Effector CD8-positive, alpha-beta T cell (primary cell): Measurements from ENCODE around the gene ZCCHC12.
"Not testable (repeated sequence)": the region's sequence is repeated elsewhere in the genome, so short reads cannot be mapped to it uniquely, and the experiment has no call there.

Experiments
- DNase-seq: peaks from one replicate; lab custom pipeline; 2025; lab: John Stamatoyannopoulos, UW
- total RNA-seq, 4 experiments: gene quantifications; one replicate each; lab custom pipeline; 2026; lab: John Stamatoyannopoulos, UW

ZCCHC12 gene
- total RNA-seq, result 0 to 0.18 (median 0) reads per million in 4 experiments

- peak; percentile 49 for DNase-seq
Measured at GRCh38 chrX:118823263-118824172, at the start of gene ZCCHC12. Gene ZCCHC12 (plus strand): TSS chrX:118823824. CDS start chrX:118825245, 1,421 bp downstream.

GRCh38 chrX:118779581-118779980, 44.0 kb upstream of the ZCCHC12 start:
- DNase-seq, result no peak

DNA sequence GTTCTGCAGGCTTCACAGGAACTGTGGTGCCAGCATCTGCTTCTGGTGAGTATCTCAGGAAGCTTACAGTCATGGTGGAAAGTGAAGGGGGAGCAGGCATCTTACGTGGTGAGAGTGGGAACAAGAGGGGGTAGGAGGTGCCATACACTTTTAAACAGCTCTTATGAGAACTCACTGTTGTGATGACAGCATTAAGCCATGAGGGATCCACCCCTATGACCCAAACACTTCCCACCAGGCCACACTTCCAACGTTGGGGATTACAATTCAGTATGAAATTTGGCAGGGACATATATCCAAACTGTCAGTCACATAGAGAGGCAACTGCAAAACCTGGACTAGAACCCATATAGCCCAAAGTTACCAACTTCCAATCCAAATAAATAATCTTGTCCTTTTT, 43.1 kb upstream of the ZCCHC12 start:
- no peak for DNase-seq

GRCh38 chrX:118780911-118781310, 42.7 kb upstream of the ZCCHC12 start:
- DNase-seq, result no peak

DNA sequence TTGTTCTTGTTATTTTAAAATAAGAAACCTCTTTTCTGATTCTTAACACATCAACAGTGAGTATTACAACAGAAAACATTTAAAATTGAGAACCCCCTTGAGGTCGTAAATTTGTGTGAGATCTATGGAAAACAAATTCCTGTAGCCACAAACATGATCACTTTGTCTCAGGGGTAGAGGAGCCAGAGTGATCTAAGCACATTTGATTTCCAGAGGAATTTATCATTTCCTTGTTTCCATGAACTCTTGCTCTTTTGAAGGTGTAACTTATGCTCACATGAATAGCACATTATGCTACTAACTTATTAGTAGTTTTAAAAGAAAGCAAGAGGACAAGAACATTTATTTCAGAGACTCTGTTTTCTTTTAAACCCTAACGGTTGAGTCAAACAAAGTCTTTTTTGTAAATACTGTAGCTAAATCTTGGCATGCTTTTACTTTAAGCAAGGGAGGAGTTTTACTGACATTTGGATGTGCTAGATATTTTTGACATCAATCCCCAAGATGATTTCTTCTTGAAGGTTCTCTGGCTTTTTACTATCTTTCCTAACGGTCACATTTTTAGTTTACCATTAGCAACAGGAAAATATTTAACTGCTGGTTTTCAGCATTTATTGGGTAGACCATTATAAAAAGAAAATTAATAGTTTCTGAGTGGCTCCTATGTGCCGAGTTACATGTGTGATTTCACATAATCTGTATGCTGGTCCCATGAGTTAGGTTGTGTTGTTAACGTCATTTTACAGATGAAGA, 27.9 kb upstream of the ZCCHC12 start:
- DNase-seq, result no peak

- no peak for DNase-seq
Measured at GRCh38 chrX:118802857-118803256, 20.8 kb upstream of the ZCCHC12 start.

- no peak for DNase-seq
Measured at GRCh38 chrX:118807151-118808017, 16.2 kb upstream of the ZCCHC12 start.

- not testable (repeated sequence) for DNase-seq
Measured at GRCh38 chrX:118817257-118817656, 6.4 kb upstream of the ZCCHC12 start.

DNA sequence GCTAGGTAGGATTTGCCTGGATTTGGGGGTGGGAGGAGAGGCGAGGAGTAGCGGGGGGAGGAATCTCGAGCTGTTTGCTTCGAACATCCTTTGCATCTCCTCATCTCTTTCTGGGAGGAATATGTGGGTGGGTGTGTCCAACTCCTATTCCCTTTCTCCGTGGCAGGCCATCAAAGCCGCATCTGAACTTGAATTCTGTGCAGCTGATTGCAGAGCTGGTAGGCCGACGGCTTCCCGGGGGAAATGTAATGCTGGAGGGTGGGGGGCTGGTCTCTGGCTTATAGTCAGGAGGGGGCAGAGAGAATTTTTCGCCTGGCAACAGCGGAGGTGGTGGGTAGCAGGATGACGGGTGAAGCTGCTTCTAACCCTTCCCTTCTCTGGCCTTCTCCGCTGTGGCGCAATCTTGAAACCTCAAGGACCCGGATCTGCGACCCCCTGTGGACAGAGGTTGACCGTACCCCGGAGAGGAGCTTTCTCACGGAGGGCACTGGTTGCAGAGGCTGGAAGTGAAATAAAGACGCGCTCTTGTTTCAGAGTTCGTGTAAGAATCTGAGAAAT, 628 bp downstream of the ZCCHC12 start:
- no peak for DNase-seq

DNA sequence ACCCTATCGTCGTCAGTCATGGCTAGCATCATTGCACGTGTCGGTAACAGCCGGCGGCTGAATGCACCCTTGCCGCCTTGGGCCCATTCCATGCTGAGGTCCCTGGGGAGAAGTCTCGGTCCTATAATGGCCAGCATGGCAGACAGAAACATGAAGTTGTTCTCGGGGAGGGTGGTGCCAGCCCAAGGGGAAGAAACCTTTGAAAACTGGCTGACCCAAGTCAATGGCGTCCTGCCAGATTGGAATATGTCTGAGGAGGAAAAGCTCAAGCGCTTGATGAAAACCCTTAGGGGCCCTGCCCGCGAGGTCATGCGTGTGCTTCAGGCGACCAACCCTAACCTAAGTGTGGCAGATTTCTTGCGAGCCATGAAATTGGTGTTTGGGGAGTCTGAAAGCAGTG, 1.6 kb downstream of the ZCCHC12 start:
- no peak for DNase-seq

DNA sequence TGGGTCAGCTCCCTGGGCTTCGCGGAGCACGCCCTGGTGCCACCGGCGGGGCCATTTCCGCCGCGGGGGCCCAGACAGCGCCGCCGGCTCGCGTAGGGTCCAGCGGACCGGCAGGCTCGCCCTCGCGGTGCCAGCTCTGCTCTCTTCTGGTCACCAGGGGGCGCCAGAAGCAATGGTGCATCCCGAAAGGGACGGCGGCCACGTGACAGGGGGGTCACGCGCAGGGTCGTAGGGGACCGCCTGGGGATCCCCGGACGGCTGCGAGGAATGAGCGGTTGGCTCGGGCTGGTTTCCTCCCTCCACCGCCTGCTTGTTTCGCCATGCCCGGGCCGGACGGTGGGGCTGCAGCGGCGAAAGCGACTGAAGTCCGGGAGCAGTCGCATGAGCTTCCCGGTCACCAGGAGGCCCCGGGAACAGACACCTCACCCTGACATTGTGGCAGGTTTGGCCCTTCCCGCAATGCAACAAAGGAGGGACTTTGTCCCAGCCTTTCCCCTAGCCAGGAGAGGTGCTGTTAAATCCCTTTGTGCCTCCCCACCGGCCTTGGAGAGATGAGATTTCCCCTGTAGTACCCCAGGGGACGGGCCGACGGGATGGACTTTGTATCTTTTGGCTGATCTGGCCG, 15.8 kb downstream of the ZCCHC12 start:
- peak; percentile 45 for DNase-seq

DNA sequence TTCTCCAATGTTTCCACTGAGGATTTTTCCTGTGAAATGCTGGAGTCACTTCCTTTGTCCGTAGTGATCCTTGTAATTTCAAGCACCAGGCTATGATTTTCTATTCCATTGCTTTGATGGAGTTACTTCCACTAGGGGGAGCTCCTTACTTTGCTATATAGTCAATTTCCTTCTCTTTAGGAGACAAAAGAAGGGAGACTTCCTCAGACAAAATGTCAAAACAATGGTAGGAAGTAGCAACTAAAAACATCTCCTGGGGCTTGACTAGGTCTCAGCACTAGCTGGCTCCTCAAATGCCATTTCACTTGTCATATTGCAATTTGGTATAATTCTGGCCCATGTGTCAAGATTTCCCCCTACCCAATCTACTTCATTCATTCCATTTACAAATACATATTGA, 24.1 kb downstream of the ZCCHC12 start:
- no peak for DNase-seq

DNA sequence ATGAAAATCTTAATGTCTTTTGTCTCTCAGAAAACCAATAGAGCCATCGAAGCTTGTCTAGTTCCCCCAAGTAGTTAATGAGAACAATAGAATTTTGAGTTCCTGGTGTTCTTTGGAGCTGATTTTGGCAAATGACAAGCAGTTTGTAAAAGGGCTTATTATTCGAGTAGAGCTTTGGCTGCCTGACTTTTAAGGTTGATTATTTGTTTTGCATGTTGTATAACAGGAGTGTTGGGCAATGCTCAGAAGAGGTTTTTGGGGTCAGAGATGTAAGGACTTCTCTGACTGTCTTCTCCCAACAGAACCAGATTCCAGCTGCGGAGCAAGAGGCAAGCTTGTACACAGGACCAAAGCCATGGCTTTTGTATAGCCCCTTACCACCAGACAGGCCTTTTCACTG, 30.0 kb downstream of the ZCCHC12 start:
- DNase-seq, result no peak

DNA sequence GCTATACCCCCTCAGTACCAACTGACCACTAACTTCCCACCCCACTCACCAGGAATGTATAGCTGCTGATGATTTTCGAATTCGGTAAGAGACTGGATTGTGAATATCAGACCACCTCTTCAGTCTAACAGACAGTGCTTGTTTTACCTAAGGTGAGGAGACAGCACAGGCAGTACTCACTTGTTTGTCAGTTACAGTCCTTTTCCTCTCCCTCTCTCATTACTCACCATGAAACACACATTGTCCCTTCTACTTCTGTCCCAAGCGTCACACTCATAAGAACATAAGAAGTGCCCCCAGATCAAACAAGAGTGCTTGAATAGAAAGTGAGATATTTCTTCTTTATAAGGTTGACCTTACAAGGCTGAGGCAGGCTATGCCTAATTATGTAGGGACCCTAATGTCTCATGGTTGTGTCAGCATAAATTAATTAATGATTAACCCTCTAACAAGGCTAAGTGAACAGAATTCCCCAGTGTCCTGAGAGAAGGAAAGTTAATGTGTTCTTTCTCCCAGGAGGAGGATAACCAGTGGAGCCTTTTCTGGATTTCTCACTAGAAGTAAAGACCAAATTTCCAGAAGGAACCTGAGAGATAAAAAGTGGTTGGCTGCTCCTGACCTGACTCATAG, 32.2 kb downstream of the ZCCHC12 start:
- DNase-seq, result no peak

DNA sequence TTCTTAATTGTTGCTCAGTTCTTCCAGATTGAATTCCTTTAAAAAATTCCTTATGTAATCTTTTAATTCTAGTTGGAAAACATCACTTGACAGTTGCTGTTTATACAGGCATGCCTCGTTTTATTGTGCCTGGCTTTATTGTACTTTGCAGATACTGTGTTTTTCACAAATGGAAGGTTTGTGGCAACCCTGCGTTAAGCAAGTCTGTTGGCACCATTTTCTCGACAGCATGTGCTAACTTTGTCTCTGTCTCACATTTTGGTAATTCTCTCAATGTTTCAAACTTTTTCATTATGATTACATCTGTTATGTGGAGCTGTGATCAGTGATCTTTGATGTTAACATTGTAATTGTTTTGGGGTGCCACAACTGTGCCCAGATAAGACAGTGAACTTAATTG, 33.4 kb downstream of the ZCCHC12 start:
- DNase-seq, result no peak

DNA sequence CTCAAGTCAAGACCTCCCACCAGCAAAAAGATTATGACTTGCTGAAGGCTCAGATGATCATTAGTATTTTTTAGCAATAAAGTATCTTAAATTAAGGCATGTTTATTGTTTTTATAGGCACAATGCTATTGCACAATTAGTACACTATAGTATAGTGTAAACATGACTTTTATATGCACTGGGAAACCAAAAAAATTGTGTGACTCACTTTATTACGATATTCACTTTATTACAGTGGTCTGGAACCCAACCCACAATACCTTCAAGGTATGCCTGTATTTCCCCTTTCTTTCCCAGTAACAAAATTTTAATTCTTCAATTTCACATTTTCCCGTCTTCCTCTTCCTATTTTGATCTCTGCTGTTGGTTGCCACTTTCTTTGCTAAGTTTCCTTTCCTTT, 37.7 kb downstream of the ZCCHC12 start:
- no peak for DNase-seq

DNA sequence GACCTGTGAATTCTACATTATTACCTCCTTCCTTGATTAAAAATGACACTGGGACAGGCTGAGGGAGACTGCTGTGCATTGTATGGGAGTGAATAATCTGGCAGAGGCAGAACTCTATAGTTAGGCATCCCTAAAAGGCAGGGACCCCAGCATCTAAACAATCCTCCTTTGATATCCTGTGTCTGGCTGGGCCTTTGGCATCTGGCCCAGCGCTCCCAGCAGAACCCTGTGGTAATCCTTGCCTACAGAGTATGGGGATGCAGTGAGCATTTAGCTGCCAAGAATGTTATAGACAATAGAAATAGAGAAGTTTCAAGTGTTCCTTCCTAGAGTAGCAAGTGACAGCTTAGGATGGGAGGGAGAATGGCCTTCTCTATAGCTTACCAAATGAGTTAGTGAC, 38.5 kb downstream of the ZCCHC12 start:
- no peak for DNase-seq

GRCh38 chrX:118862979-118863378, 39.4 kb downstream of the ZCCHC12 start:
- DNase-seq, result no peak

- DNase-seq, result no peak
Measured at GRCh38 chrX:118864063-118864635, 40.5 kb downstream of the ZCCHC12 start.

GRCh38 chrX:118865231-118865630, 41.6 kb downstream of the ZCCHC12 start:
- no peak for DNase-seq
